Activated CD4-positive, alpha-beta memory T cell treated with anti-CD3 and anti-CD28 coated beads for 36 hours (primary cell): ENCODE results near the gene HNRNPL. TPM values are rescaled to one million over a fixed set of nuclear protein-coding genes. Genes with fewer than 3 reads are reported as not detected.
"Not testable (repeated sequence)": the region's sequence is repeated elsewhere in the genome, so short reads cannot be mapped to it uniquely, and the experiment has no call there.

Source experiments
- CTCF ChIA-PET: fragments of 350-600 bp; sonication (Branson Sonifier 250); formaldehyde crosslinking; loops from one replicate; lab custom pipeline; 2021; ENCODE audit warnings: antibody characterized with exemption, inconsistent platforms; lab: Charles Lee
- POLR2A ChIA-PET: fragments of 350-600 bp; sonication (Branson Sonifier 250); formaldehyde crosslinking; loops from one replicate; lab custom pipeline; 2021; ENCODE audit warnings: antibody characterized with exemption; lab: Charles Lee
- DNase-seq: peaks from one replicate; pipeline ENCODE4 v3.0.0-alpha.2; 2020
- H3K27ac Mint-ChIP-seq: one replicate; pipeline ENCODE4 v1.8.0; 2021; ENCODE audit warnings: mixed read lengths
- H3K27me3 Mint-ChIP-seq: one replicate; pipeline ENCODE4 v1.8.0; 2021; ENCODE audit warnings: mixed read lengths
- H3K36me3 Mint-ChIP-seq: one replicate; pipeline ENCODE4 v1.8.0; 2021; ENCODE audit warnings: mixed read lengths
- H3K4me1 Mint-ChIP-seq: one replicate; pipeline ENCODE4 v1.8.0; 2021; ENCODE audit warnings: low read depth, mixed read lengths
- H3K4me3 Mint-ChIP-seq: one replicate; pipeline ENCODE4 v1.8.0; 2021; ENCODE audit warnings: mild to moderate bottlenecking, mixed read lengths
- H3K9me3 Mint-ChIP-seq: one replicate; pipeline ENCODE4 v1.8.0; 2021; ENCODE audit warnings: mixed read lengths
- intact Hi-C: fragments of 100-400 bp; cut with micrococcal nuclease; formaldehyde crosslinking; loops from one replicate; pipeline ENCODE4 v1.15.1; 2023
- total RNA-seq, 2 experiments: library from RNA; stranded (reverse); gene quantifications; one replicate each; pipeline ENCODE4 v1.2.3, GENCODE V29; 2021

Gene HNRNPL
- total RNA-seq, result 100 to 1,000 TPM; 646 to 671 TPM

DNA sequence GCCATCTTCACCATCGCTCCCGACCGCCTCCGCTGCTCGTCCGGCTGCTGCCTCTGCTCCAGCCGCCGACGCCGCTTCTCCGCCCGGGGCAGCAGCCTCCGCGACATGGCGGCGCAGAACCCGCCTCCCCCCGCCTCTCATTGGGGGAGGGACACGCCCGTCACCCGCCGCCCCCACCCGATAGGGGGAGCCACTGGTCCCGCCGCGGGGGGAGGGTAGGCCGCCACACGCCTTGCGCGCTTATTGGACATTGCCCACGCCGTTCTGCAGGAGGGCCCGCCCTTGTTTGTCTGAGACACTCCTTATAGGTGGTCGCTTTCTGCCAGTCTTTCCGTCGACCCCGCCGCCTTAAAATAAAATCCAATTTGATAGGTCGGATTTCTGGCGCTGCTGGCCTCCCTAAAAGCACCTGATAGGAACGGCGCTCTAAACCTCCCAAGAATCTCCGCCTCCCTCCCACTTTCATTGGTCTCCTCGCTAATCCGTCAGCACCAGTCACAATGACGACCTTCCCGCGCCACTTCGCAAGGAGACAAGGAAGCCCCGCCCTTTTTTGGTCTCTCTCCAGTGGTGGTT, at the start of gene HNRNPL:
Gene HNRNPL (minus strand): TSS at position 127 of the 576 bp plus-strand sequence. CDS start 20 bp downstream, at position 107.
- Mint-ChIP-seq H3K9me3 (no peaks in the 10 kb centered on the region), H3K4me3 (peak within 1 kb of the TSS; percentile 97), H3K36me3 (peaks cover 41% of the 10 kb centered on the region), H3K4me1 (peaks cover 41% of the 10 kb centered on the region), H3K27me3 (no peaks in the 10 kb centered on the region), H3K27ac (peak within 1 kb of the TSS; percentile 97)
- peak; percentile 99 for DNase-seq
- intact Hi-C loops, result loop anchor here (1.0 to 5.0 kb wide), 11 partner anchors 12 to 552 kb away; partner anchors contain the start of genes ACTN4, ECH1, FAM98C and MRPS12
- ChIA-PET CTCF (interaction anchor here (0.5 to 2.6 kb wide), 5 partner anchors 16 to 215 kb away, joined by 3 to 16 read pairs (median 12); partner anchors contain the start of genes MRPS12 and SARS2), POLR2A (interaction anchor here (0.9 to 2.8 kb wide), 12 partner anchors 9 to 475 kb away, joined by 3 to 19 read pairs (median 6); partner anchors contain the start of genes ECH1, MRPS12, NFKBIB and PSMD8)

DNA sequence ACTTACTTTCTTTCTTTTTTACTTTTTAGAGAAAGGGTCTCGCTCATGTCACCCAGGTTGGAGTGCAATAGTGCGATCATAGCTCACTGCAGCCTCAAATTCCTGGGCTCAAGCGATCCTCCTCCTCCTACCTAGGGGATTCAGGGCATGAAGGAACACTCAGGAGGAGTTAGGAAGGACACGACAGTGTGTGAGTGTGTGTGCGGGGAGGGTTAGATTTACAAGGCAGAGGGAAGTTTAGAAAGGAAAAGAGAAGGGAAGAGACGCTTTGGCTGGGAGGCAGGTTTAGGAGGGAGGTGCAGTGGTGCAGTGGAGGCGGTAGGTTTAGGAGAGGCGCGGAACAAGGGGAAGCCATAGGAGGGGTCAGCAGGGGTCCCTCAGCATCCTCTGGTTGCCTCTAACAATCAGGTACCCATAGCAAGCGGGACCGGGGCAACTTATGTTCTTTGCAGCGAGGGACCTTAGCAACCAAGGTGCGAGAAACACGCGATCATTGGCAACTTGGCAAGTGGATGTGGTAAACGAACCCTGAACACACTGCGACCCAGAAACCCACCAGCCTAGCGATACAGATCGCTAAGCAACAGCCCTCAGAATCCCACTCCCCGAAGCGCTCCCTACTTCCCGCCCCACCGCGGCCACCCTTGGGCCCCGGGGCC, 49.1 kb upstream of the HNRNPL start:
- Mint-ChIP-seq H3K9me3 (no peaks in the 10 kb centered on the region), H3K27ac (peak overlapping the region; percentile 87), H3K4me1 (peaks cover 30% of the 10 kb centered on the region), H3K4me3 (peak overlapping the region; percentile 95), H3K36me3 (peaks cover 6% of the 10 kb centered on the region), H3K27me3 (no peaks in the 10 kb centered on the region)
- DNase-seq, result no peak
- ChIA-PET CTCF (interaction anchor here (0.7 to 2.5 kb wide), 2 partner anchors 11 to 31 kb away, joined by 3 to 12 read pairs; partner anchors contain the start of genes MRPS12 and SARS2), POLR2A (no interaction called here)
- intact Hi-C loops, result loop anchor here (1.0 to 2.0 kb wide), 3 partner anchors 31 to 68 kb away; partner anchors contain the start of genes ECH1, MRPS12 and SARS2

DNA sequence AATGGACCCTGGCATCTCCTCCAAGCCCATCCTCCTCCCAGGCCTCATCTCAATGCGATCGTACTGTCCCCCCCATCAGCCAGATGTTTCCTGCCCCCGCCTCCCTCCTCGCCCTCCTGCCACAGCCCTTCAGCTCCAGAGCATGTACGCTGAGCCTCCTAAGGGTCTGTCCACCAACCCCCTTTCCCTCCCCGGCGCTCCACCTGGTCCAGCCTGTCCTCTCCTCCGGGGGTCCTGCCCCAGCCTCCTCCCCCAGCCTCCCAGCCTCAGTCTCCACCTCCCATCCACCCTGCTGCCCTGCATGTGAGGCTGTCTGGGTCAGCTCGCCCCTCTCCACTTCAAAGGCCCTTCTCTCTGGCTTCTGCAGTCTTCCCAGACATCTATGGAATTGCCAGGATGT, 45.2 kb upstream of the HNRNPL start:
- ChIA-PET POLR2A (no interaction called here), CTCF (interaction anchor here (0.9 kb wide), 1 partner anchor 36 kb away, joined by 3 read pairs; the partner anchor contains the start of gene MRPS12)
- Mint-ChIP-seq H3K4me3 (no peak overlapping the region), H3K27ac (no peak overlapping the region), H3K9me3 (no peaks in the 10 kb centered on the region), H3K27me3 (no peaks in the 10 kb centered on the region), H3K4me1 (peaks cover 13% of the 10 kb centered on the region), H3K36me3 (no peaks in the 10 kb centered on the region)
- no peak for DNase-seq
- intact Hi-C loops, result no loop called here

DNA sequence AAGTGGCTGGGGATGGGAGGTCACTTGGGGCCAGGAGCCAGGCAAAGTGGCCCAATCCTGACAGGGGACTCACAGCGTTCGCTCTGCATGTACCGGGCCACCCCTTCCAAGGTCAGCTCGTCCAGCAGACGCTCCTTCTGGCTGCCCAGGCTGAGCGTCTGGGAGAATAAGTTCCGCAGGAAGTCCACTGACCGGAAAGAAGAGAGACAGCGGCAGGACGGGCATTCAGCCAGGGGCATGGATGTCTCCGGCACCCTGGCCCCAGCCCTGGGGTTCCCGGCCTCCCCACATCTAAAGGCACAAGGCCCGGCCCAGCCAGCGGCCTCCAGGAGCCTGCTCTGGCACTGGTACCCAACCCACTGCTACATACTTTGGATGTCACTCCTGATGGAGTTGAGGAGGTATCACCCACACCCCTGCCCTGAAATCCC, 43.6 kb upstream of the HNRNPL start:
- Mint-ChIP-seq H3K9me3 (no peaks in the 10 kb centered on the region), H3K36me3 (no peaks in the 10 kb centered on the region), H3K27me3 (no peaks in the 10 kb centered on the region), H3K4me3 (no peak overlapping the region), H3K4me1 (peaks cover 7% of the 10 kb centered on the region), H3K27ac (no peak overlapping the region)
- POLR2A ChIA-PET, result no interaction called here
- CTCF ChIA-PET, result interaction anchor here (1.3 kb wide), 1 partner anchor 23 kb away, joined by 3 read pairs; no protein-coding TSS in a partner anchor
- DNase-seq, result no peak
- intact Hi-C loops, result no loop called here

DNA sequence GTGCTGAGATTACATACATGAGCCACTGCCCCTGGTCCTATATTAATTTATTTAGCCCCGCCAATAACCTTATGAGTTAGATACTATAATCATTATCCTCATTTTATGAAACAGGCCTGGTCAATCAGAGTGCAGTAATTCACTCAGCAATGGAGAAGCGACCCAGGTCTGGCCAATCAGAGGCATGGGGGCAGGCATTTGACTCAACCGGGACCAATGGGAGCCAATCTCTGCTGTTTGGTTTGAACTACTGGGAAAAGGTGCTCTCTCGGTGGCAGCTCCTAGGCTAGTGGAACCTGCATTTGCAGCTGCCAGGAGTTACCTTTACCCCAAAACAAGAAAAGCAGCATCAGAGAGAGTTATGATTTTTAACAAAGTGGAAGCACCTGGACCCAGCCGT, 43.1 kb upstream of the HNRNPL start:
- H3K27me3 Mint-ChIP-seq, result no peaks in the 10 kb centered on the region
- no peak for DNase-seq
- H3K36me3 Mint-ChIP-seq, result no peaks in the 10 kb centered on the region
- ChIA-PET POLR2A (no interaction called here), CTCF (interaction anchor here (1.3 kb wide), 1 partner anchor 22 kb away, joined by 3 read pairs; no protein-coding TSS in a partner anchor)
- intact Hi-C loops, result no loop called here
- H3K4me3 Mint-ChIP-seq, result no peak overlapping the region
- no peak overlapping the region for H3K27ac Mint-ChIP-seq
- H3K4me1 Mint-ChIP-seq, result peaks cover 3% of the 10 kb centered on the region
- no peaks in the 10 kb centered on the region for H3K9me3 Mint-ChIP-seq

DNA sequence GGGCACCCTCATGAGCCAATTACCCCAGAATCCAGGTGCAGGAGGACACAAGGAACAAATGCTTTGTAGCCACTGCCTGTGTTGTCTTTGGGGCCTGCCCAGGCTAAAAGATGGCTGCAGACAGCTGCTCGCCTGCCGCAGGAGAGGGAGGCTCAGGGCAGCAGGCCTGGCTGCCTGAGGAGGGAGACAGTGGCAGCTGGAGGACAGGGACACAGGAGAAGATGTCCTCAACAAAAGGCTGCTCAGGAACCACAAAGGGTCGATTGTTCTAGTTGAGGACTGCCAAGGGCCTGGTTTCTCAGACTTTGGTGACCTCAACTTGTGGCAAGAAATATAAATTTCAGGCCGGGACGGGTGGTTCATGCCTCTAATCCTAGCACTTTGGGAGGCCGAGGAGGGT, 42.0 kb upstream of the HNRNPL start:
- Mint-ChIP-seq H3K4me1 (peaks cover 3% of the 10 kb centered on the region), H3K27me3 (no peaks in the 10 kb centered on the region), H3K27ac (no peak overlapping the region), H3K36me3 (no peaks in the 10 kb centered on the region), H3K4me3 (no peak overlapping the region), H3K9me3 (no peaks in the 10 kb centered on the region)
- ChIA-PET POLR2A (no interaction called here), CTCF (no interaction called here)
- intact Hi-C loops, result no loop called here
- DNase-seq, result no peak

DNA sequence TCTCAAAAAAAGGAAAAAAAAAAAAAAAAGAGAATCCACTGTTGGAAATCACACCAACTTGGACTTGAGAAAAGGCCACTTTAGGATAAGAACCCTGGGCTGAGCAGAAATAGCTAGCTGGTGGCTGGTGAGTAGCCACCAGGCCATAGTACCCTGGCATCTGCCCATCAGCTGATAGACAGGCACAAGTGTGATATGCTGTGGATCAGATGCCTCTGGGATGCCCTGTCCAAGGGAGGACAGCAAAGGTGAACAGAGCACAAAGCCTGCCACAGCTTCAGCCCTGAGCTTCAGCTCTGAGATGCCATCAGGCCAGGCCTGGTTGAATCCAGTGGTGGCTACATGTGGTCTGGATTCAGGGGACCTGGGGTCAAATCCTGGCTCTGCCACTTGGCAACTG, 40.9 kb upstream of the HNRNPL start:
- intact Hi-C loops, result no loop called here
- Mint-ChIP-seq H3K27ac (no peak overlapping the region), H3K36me3 (no peaks in the 10 kb centered on the region), H3K27me3 (no peaks in the 10 kb centered on the region), H3K9me3 (no peaks in the 10 kb centered on the region), H3K4me3 (no peak overlapping the region), H3K4me1 (peaks cover 3% of the 10 kb centered on the region)
- ChIA-PET CTCF (no interaction called here), POLR2A (no interaction called here)
- no peak for DNase-seq

DNA sequence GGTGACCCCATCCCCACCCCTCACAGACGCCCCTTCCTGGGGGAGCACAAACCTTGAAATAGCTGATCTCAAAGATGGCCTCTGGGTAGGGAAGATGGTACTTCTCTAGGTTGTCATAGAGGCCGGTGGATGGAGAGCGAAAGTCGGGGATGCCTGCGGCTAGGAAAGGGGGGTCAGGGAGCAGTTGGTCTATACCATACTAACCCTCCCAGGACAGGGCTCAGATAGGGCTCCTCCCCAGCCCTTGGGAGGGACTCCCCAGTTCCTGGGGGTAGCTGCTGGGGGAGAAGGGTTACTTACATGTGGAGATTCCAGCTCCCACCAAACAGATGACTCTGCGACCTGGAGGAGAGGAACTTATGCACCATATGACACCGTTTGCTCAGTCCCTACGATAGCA, 40.0 kb upstream of the HNRNPL start:
- Mint-ChIP-seq H3K36me3 (no peaks in the 10 kb centered on the region), H3K4me1 (peaks cover 3% of the 10 kb centered on the region), H3K4me3 (no peak overlapping the region), H3K9me3 (no peaks in the 10 kb centered on the region), H3K27me3 (no peaks in the 10 kb centered on the region), H3K27ac (no peak overlapping the region)
- no peak for DNase-seq
- intact Hi-C loops, result no loop called here
- CTCF ChIA-PET, result interaction anchor here (3.7 kb wide), 1 partner anchor 12 kb away, joined by 51 read pairs; the partner anchor contains the start of gene RINL
- POLR2A ChIA-PET, result no interaction called here

DNA sequence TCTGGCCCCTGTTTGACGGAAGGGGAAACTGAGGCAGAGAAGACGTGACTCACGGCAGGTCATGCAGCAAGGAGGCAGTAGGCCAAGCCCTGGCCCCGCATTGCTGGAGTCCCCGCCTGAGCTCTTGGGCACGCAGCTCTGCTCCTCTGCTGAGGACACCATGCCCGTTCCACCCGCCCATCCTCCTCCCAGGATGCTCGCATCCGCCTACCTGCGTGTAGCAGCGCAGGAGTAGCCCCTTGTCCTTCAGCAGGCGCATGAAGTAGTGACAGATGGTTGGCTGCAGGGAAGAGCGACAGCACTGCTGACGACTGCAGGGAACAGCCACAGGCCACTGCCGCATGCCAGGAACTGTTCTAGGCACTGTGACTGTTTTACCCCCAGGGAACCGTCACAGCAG, 39.1 kb upstream of the HNRNPL start:
- Mint-ChIP-seq H3K27ac (no peak overlapping the region), H3K27me3 (no peaks in the 10 kb centered on the region), H3K4me3 (no peak overlapping the region), H3K9me3 (no peaks in the 10 kb centered on the region), H3K36me3 (no peaks in the 10 kb centered on the region), H3K4me1 (peaks cover 3% of the 10 kb centered on the region)
- intact Hi-C loops, result no loop called here
- ChIA-PET CTCF (interaction anchor here (2.0 to 3.7 kb wide), 3 partner anchors 9 to 19 kb away, joined by 12 to 51 read pairs (median 19); partner anchors contain the start of gene RINL), POLR2A (no interaction called here)
- DNase-seq, result no peak

DNA sequence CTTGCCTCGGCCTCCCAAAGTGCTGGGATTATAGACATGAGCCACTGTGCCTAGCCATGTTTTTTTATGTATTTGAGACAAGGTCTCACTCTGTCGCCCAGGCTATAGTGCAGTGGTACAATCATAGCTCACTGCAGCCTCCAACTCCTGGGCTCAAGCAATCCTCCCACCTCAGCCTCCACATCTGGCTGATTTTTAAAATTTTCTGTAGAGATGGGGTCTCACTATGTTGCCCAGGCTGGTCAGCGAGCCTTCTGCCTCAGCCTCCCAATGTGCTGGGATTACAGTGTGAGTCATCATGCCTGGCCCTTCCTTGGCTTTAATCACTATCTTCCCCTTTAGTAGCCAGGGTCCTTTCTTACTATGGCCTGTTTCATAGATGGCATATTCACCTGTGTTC, 34.9 kb upstream of the HNRNPL start:
- CTCF ChIA-PET, DNase-seq, H3K27me3 Mint-ChIP-seq, intact Hi-C loops, H3K4me1 Mint-ChIP-seq, H3K27ac Mint-ChIP-seq, H3K36me3 Mint-ChIP-seq, H3K4me3 Mint-ChIP-seq, H3K9me3 Mint-ChIP-seq, POLR2A ChIA-PET: not testable (repeated sequence)

DNA sequence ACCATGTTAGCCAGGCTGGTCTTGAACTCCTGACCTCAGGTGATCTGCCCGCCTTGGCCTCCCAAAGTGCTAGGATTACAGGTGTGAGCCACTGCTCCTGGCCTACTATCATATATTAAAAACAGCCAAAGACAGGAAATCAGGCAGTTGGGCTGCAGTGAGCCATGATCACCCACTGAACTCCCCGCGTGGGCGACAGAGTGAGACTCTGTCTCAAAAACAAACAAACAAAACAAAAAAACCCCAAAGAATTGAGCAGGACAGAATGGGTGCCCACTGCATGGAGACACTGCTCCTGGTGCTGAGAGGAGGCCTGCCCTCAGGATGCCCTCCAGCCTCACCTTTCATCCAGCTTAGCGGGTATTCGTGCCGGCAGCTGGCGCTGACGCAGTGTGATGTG, 33.5 kb upstream of the HNRNPL start:
- Mint-ChIP-seq H3K4me1 (peaks cover 17% of the 10 kb centered on the region), H3K27me3 (no peaks in the 10 kb centered on the region), H3K4me3 (no peak overlapping the region), H3K9me3 (no peaks in the 10 kb centered on the region), H3K36me3 (peaks cover 7% of the 10 kb centered on the region), H3K27ac (no peak overlapping the region)
- intact Hi-C loops, result no loop called here
- CTCF ChIA-PET, result no interaction called here
- POLR2A ChIA-PET, result no interaction called here
- DNase-seq, result no peak

DNA sequence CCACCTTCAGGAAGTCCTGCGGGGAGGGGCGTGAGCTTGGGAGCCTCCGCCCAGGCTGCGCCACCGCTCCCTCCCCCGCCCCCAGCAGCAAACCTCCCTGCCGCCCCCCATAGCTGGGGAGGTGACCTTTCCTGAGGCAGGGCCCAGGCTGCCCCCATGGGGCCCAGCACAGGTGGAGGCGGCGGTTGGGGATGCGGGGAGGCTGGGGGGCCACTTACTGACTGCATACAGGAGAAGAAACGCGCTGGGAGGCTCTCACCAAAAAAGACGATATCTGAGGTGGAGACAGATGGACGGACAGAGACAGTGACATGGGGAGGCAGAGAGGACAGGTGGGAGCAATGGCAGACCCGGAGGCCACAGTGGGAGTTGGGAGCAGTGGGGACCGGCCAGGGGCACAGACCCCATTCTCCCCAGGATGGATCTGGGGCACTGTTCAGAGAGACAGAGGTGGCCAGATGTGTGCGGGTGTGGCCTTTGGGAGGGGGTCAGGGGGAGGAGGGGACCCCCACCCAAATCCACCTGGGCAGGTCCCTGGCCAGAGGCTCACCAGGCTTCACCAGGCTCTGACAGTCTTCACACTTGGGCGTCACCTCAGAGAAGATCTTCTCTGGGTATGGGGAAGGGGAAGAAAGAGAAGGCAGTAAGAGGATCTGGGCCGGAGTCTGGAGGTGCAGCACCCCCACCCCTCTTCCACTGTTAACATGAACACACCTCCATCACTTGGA, 31.3 kb upstream of the HNRNPL start:
- Mint-ChIP-seq H3K4me3 (no peak overlapping the region), H3K4me1 (peaks cover 29% of the 10 kb centered on the region), H3K27me3 (no peaks in the 10 kb centered on the region), H3K9me3 (no peaks in the 10 kb centered on the region), H3K27ac (no peak overlapping the region), H3K36me3 (peaks cover 13% of the 10 kb centered on the region)
- intact Hi-C loops, result no loop called here
- no peak for DNase-seq
- ChIA-PET POLR2A (no interaction called here), CTCF (interaction anchor here (1.4 kb wide), 1 partner anchor 12 kb away, joined by 3 read pairs; no protein-coding TSS in a partner anchor)
